ENCODE data around the gene RFPL3. TPM values are rescaled to one million over a fixed set of nuclear protein-coding genes. Genes with fewer than 3 reads are reported as not detected.

RFPL3 gene
- total and polyA plus RNA-seq, 2 donors (not counting 1 experiment from before 2014, with no cell fraction given), result not detected

DNA sequence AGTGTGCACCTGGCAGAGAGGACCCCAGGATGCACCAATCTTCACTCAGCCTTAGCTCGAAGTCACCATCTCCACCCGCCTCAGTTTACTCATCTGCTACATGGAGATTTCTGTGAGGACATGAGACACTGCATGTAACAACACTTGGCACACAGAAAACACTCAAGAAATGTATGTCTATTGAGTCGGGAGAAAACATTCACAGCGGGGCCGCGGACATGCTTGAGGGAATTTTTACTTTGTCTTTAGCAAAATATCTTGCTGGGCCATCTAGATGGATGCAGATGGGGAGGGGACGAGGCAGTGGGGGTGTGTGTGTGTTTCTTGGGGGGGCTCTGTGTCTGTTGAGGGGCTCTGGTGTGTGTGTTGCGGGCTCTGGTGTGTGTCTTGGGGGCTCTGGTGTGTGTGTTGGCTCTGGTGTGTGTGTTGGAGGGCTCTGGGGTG lies 28.4 kb upstream of the RFPL3 start:
- no peak overlapping the region for H3K27ac Mint-ChIP-seq
- H3K27me3 Mint-ChIP-seq, result peaks cover 17% of the 10 kb centered on the region

DNA sequence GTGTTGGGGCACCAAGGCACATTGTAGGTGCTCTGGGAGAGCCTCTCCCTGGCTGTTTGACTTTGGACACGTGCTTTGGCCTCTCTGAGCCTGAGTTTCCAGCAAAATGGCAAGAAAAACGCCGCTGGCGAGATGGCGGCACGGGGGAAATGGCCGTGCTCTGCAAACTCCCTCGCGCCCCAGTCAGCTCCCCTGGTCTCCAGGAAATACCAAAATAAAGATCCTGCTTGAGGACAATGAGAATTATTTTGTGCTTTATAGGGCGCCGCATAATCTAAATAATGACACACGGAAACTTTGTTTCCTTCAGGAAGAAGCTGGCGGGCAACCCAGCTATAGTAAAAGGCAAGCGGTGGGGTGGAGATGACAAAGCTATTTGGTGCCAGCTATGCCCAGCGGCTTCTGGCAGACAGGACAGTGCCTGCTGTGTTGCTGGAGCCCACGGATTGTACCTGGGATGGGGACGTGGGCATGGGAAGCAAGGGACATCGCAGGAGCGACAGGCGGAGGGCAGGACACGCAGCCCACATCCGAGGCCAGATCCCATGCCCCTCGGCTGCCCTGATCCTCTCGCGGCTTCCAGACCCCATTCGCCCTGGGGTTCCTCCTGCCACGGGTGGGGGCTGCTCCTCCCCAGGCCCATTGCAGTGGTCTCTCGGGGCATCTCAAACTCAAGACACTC lies 26.3 kb upstream of the RFPL3 start:
- Histone ChIP-seq H3K27ac (ENCODE audit: low read length in 2 of 2) (no peak overlapping the region), H2AFZ (ENCODE audit: insufficient read depth, low read depth, low read length, poor library complexity, severe bottlenecking) (no peak overlapping the region), H3K9ac (ENCODE audit: low read length) (no peak overlapping the region), H3K27me3 (replicated peaks in 1 of 4; ENCODE audit: control extremely low read depth in 1 of 4, control insufficient read depth in 3 of 4, insufficient read depth in 4 of 4, low read length in 3 of 4) (no peaks in the 10 kb centered on the region), H3K9me3 (ENCODE audit: control extremely low read depth in 1 of 3, control insufficient read depth in 2 of 3, insufficient read depth in 1 of 3, low read length in 2 of 3) (peaks cover 0 to 8% (median 0%) of the 10 kb centered on the region in 3 donors), H4K20me1 (ENCODE audit: control insufficient read depth, insufficient read depth, low read length, poor library complexity, severe bottlenecking) (no peaks in the 10 kb centered on the region), H3K4me3 (ENCODE audit: control extremely low read depth in 1 of 5, extremely low read depth in 1 of 5, insufficient read depth in 1 of 5, low read depth in 2 of 5, low read length in 4 of 5) (no peak overlapping the region), H3K4me1 (ENCODE audit: control insufficient read depth in 2 of 2, insufficient read depth in 2 of 2, low read length in 2 of 2) (no peaks in the 10 kb centered on the region), H3K4me2 (replicated peaks; ENCODE audit: low read depth, low read length, poor library complexity, severe bottlenecking) (no peak overlapping the region), H3K36me3 (replicated peaks in 1 of 2; ENCODE audit: control extremely low read depth in 1 of 2, control insufficient read depth in 1 of 2, extremely low read depth in 1 of 2, insufficient read depth in 2 of 2, low read length in 1 of 2) (no peaks in the 10 kb centered on the region), H3K79me2 (ENCODE audit: control insufficient read depth, insufficient read depth, low read length) (no peaks in the 10 kb centered on the region)
- Mint-ChIP-seq H3K27me3 (peaks cover 27% of the 10 kb centered on the region), H3K27ac (no peak overlapping the region), H3K9me3 (ENCODE audit: insufficient read depth) (no peaks in the 10 kb centered on the region), H3K4me1 (no peaks in the 10 kb centered on the region), H3K4me3 (no peak overlapping the region)
- no peak for DNase-seq
- 85% methylated on average over 27 of the region's 28 CpGs for WGBS (ENCODE audit: insufficient coverage)
- TF ChIP-seq EZH2 (IDR thresholded peaks at IDR 0.05; ENCODE audit: borderline replicate concordance, insufficient read depth, low read depth, low read length, poor library complexity, severe bottlenecking), result no peak
- TF ChIP-seq, protein P1, sequence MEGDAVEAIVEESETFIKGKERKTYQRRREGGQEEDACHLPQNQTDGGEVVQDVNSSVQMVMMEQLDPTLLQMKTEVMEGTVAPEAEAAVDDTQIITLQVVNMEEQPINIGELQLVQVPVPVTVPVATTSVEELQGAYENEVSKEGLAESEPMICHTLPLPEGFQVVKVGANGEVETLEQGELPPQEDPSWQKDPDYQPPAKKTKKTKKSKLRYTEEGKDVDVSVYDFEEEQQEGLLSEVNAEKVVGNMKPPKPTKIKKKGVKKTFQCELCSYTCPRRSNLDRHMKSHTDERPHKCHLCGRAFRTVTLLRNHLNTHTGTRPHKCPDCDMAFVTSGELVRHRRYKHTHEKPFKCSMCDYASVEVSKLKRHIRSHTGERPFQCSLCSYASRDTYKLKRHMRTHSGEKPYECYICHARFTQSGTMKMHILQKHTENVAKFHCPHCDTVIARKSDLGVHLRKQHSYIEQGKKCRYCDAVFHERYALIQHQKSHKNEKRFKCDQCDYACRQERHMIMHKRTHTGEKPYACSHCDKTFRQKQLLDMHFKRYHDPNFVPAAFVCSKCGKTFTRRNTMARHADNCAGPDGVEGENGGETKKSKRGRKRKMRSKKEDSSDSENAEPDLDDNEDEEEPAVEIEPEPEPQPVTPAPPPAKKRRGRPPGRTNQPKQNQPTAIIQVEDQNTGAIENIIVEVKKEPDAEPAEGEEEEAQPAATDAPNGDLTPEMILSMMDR (IDR thresholded peaks at IDR 0.05), result no peak
- ChIA-PET POLR2A (no interaction called here), CTCF (no interaction called here)
- ATAC-seq (ENCODE audit: low read depth), result no peak
- intact Hi-C loops (cut with micrococcal nuclease), result no loop called here

More for the DNA sequence above, 28.4 kb upstream of the RFPL3 start:
- H3K4me2 ChIP-seq (replicated peaks; ENCODE audit: low read depth, low read length, poor library complexity, severe bottlenecking), result no peak overlapping the region
- WGBS (ENCODE audit: insufficient coverage), result 89% methylated on average over 7 of the region's 8 CpGs
- POLR2A ChIA-PET, result no interaction called here
- H3K4me3 ChIP-seq (ENCODE audit: control extremely low read depth in 1 of 5, extremely low read depth in 1 of 5, insufficient read depth in 1 of 5, low read depth in 2 of 5, low read length in 4 of 5), result no peak overlapping the region
- no peaks in the 10 kb centered on the region for H3K79me2 ChIP-seq (ENCODE audit: control insufficient read depth, insufficient read depth, low read length)
- ATAC-seq (ENCODE audit: low read depth) (no peak), DNase-seq (no peak)
- intact Hi-C loops (cut with micrococcal nuclease), result no loop called here
- no peaks in the 10 kb centered on the region for H3K4me1 ChIP-seq (ENCODE audit: control insufficient read depth in 2 of 2, insufficient read depth in 2 of 2, low read length in 2 of 2)
- H4K20me1 ChIP-seq (ENCODE audit: control insufficient read depth, insufficient read depth, low read length, poor library complexity, severe bottlenecking), result no peaks in the 10 kb centered on the region
- no peak overlapping the region for H2AFZ ChIP-seq (ENCODE audit: insufficient read depth, low read depth, low read length, poor library complexity, severe bottlenecking)
- H3K36me3 ChIP-seq (replicated peaks in 1 of 2; ENCODE audit: control extremely low read depth in 1 of 2, control insufficient read depth in 1 of 2, extremely low read depth in 1 of 2, insufficient read depth in 2 of 2, low read length in 1 of 2), result no peaks in the 10 kb centered on the region
- no peak overlapping the region for H3K27ac ChIP-seq (ENCODE audit: low read length in 2 of 2)
- peaks cover 0 to 6% (median 0%) of the 10 kb centered on the region in 3 donors for H3K9me3 ChIP-seq (ENCODE audit: control extremely low read depth in 1 of 3, control insufficient read depth in 2 of 3, insufficient read depth in 1 of 3, low read length in 2 of 3)
- no peaks in the 10 kb centered on the region for H3K27me3 ChIP-seq (replicated peaks in 1 of 4; ENCODE audit: control extremely low read depth in 1 of 4, control insufficient read depth in 3 of 4, insufficient read depth in 4 of 4, low read length in 3 of 4)
- Mint-ChIP-seq H3K4me3 (no peak overlapping the region), H3K9me3 (ENCODE audit: insufficient read depth) (no peaks in the 10 kb centered on the region), H3K4me1 (no peaks in the 10 kb centered on the region)
- H3K9ac ChIP-seq (ENCODE audit: low read length), result no peak overlapping the region
- CTCF ChIA-PET, result no interaction called here
- TF ChIP-seq, protein P1 (IDR thresholded peaks at IDR 0.05), result no peak
